Neural cell (in vitro differentiated cells): ENCODE measurements around the gene GRIA1. TPM values are rescaled to one million over a fixed set of nuclear protein-coding genes. Genes with fewer than 3 reads are reported as not detected.

Experiments
- H2AFZ ChIP-seq: fragments of 200-600, 300-800 bp; sonication (generic), shearing (Covaris generic); 2 replicates; pipeline ENCODE4 v1.6.0; 2014; ENCODE audit warnings: low read depth, mild to moderate bottlenecking, antibody characterized with exemption, low read length, moderate library complexity
- H3F3A ChIP-seq: fragments of 200-600 bp; shearing (Covaris generic); 2 replicates; pipeline ENCODE4 v1.6.1; 2016; ENCODE audit warnings: mild to moderate bottlenecking, moderate library complexity, mixed read lengths, antibody characterized with exemption, low read length; ENCODE audit not compliant: insufficient read depth, poor library complexity, severe bottlenecking
- H3K27ac ChIP-seq: fragments of 200-600, 300-800 bp; sonication (generic), shearing (Covaris generic); 2 replicates; pipeline ENCODE4 v1.5.1; 2014; ENCODE audit warnings: mild to moderate bottlenecking, low read length, moderate library complexity
- H3K27me3 ChIP-seq: fragments of 300-800, 200-600 bp; sonication (generic), shearing (Covaris generic); 2 replicates; pipeline ENCODE4 v1.6.0; 2014; ENCODE audit warnings: mild to moderate bottlenecking, low read depth, low read length, moderate library complexity; ENCODE audit not compliant: insufficient read depth
- H3K36me3 ChIP-seq: fragments of 300-800, 200-600 bp; sonication (generic), shearing (Covaris generic); 2 replicates; pipeline ENCODE4 v1.5.1; 2014; ENCODE audit warnings: mild to moderate bottlenecking, antibody characterized with exemption, low read length, moderate library complexity; ENCODE audit not compliant: insufficient read depth
- H3K4me2 ChIP-seq: fragments of 300-800, 200-600 bp; sonication (generic), shearing (Covaris generic); 2 replicates; pipeline ENCODE4 v1.6.0; 2014; ENCODE audit warnings: mild to moderate bottlenecking, low read length
- H3K4me3 ChIP-seq: fragments of 300-800, 200-600 bp; sonication (generic), shearing (Covaris generic); 2 replicates; pipeline ENCODE4 v1.5.1; 2014; ENCODE audit warnings: mild to moderate bottlenecking, low read length, moderate library complexity
- H3K79me2 ChIP-seq: fragments of 200-600 bp; shearing (Covaris generic); replicated peaks from 2 replicates; pipeline ENCODE4 v1.6.0; 2014; ENCODE audit warnings: mild to moderate bottlenecking, low read length, moderate library complexity; ENCODE audit not compliant: insufficient read depth
- H3K9ac ChIP-seq: fragments of 300-800, 200-600 bp; sonication (generic), shearing (Covaris generic); 2 replicates; pipeline ENCODE4 v1.6.1; 2016; ENCODE audit warnings: mild to moderate bottlenecking, low read length, mixed read lengths
- H3K9me2 ChIP-seq: fragments of 200-600 bp; shearing (Covaris generic); 2 replicates; pipeline ENCODE4 v1.6.1; 2016; ENCODE audit warnings: mild to moderate bottlenecking, low read length, mixed read lengths; ENCODE audit not compliant: insufficient read depth
- H3K9me3 ChIP-seq: fragments of 200-600, 300-800 bp; sonication (generic), shearing (Covaris generic); 2 replicates; pipeline ENCODE4 v1.6.1; 2016; ENCODE audit warnings: mild to moderate bottlenecking, mixed run types, low read length, moderate library complexity, mixed read lengths
- H4K20me1 ChIP-seq: fragments of 200-600 bp; shearing (Covaris generic); 2 replicates; pipeline ENCODE4 v1.6.1; 2016; ENCODE audit warnings: mild to moderate bottlenecking, mixed run types; ENCODE audit not compliant: insufficient read depth
- CTCF ChIP-seq: fragments of 450-650 bp; IDR thresholded peaks from 2 replicates; pipeline ENCODE4 v1.5.1; 2014; ENCODE audit warnings: antibody characterized with exemption, mild to moderate bottlenecking, moderate library complexity; ENCODE audit not compliant: poor library complexity, severe bottlenecking
- EP300 ChIP-seq: fragments of 450-650 bp; conservative IDR thresholded peaks from 2 replicates; pipeline ENCODE4 v1.6.1; 2014; ENCODE audit warnings: antibody characterized with exemption, mild to moderate bottlenecking, moderate library complexity; ENCODE audit not compliant: poor library complexity, severe bottlenecking
- EZH2 ChIP-seq: fragments of 200-600, 300-800 bp; shearing (Covaris generic), sonication (generic); IDR thresholded peaks from 2 replicates; pipeline ENCODE4 v1.6.1; 2014; ENCODE audit warnings: antibody characterized with exemption, low read length, borderline replicate concordance, mild to moderate bottlenecking; ENCODE audit not compliant: insufficient read depth, poor library complexity, severe bottlenecking
- MXI1 ChIP-seq: fragments of 450-650 bp; conservative IDR thresholded peaks from 2 replicates; pipeline ENCODE4 v1.6.1; 2014; ENCODE audit warnings: antibody characterized with exemption, mild to moderate bottlenecking; ENCODE audit not compliant: poor library complexity, severe bottlenecking
- POLR2AphosphoS5 ChIP-seq: IDR thresholded peaks from 2 replicates; pipeline ENCODE4 v1.6.1; 2012
- RAD21 ChIP-seq: fragments of 450-650 bp; conservative IDR thresholded peaks from 2 replicates; pipeline ENCODE4 v1.6.1; 2014; ENCODE audit warnings: antibody characterized with exemption, mild to moderate bottlenecking, moderate library complexity
- SMC3 ChIP-seq: fragments of 450-650 bp; conservative IDR thresholded peaks from 2 replicates; pipeline ENCODE4 v1.6.1; 2014; ENCODE audit warnings: antibody characterized with exemption, mild to moderate bottlenecking, moderate library complexity; ENCODE audit not compliant: poor library complexity
- TAF1 ChIP-seq: IDR thresholded peaks from 2 replicates; pipeline ENCODE4 v1.6.1; 2012; ENCODE audit warnings: low read depth
- polyA plus RNA-seq: library from polyadenylated mRNA; depleted of rRNA; stranded (reverse); fragments of >200 nt; gene quantifications from 2 replicates; pipeline ENCODE4 v1.2.3, GENCODE V29; 2014
- TF ChIP-seq, protein P1 (sequence below): IDR thresholded peaks from 2 replicates; pipeline ENCODE4 v1.6.1; 2012; ENCODE audit warnings: borderline replicate concordance

Gene GRIA1
- polyA plus RNA-seq, 1 donor from 2014 or later, result 59.6 TPM

DNA sequence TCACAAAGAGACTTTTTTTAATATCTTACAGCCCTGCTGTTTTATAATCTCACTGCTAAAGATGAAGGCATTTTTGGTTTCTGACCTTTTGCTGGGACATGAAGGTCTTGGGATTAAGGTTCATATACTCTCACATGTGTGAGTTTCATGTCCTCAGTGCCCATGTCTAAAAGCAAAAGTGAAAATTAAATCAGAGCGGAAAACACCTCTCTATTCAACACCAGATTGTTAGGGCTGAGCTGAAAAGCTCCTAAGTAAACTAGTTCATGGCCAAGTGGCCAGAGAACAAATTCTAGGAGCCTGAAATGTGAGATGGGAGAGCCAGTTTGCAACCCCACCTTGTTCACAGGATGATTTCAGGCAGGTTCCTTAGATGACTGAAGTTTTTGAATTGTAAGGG lies 110.9 kb downstream of the GRIA1 start:
- Histone ChIP-seq H3K4me2 (no peak overlapping the region), H3F3A (no peaks in the 10 kb centered on the region), H2AFZ (no peak overlapping the region), H3K4me3 (no peak overlapping the region), H3K79me2 (no peaks in the 10 kb centered on the region), H3K9me3 (no peaks in the 10 kb centered on the region), H3K27me3 (no peaks in the 10 kb centered on the region), H3K9ac (no peak overlapping the region), H3K27ac (no peak overlapping the region), H4K20me1 (no peaks in the 10 kb centered on the region), H3K36me3 (no peaks in the 10 kb centered on the region), H3K9me2 (no peaks in the 10 kb centered on the region)
- no peak for TF ChIP-seq TAF1
- TF ChIP-seq, protein P1, sequence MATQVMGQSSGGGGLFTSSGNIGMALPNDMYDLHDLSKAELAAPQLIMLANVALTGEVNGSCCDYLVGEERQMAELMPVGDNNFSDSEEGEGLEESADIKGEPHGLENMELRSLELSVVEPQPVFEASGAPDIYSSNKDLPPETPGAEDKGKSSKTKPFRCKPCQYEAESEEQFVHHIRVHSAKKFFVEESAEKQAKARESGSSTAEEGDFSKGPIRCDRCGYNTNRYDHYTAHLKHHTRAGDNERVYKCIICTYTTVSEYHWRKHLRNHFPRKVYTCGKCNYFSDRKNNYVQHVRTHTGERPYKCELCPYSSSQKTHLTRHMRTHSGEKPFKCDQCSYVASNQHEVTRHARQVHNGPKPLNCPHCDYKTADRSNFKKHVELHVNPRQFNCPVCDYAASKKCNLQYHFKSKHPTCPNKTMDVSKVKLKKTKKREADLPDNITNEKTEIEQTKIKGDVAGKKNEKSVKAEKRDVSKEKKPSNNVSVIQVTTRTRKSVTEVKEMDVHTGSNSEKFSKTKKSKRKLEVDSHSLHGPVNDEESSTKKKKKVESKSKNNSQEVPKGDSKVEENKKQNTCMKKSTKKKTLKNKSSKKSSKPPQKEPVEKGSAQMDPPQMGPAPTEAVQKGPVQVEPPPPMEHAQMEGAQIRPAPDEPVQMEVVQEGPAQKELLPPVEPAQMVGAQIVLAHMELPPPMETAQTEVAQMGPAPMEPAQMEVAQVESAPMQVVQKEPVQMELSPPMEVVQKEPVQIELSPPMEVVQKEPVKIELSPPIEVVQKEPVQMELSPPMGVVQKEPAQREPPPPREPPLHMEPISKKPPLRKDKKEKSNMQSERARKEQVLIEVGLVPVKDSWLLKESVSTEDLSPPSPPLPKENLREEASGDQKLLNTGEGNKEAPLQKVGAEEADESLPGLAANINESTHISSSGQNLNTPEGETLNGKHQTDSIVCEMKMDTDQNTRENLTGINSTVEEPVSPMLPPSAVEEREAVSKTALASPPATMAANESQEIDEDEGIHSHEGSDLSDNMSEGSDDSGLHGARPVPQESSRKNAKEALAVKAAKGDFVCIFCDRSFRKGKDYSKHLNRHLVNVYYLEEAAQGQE, result no peak
- TF ChIP-seq EZH2, result no peak
- no peak for TF ChIP-seq SMC3
- TF ChIP-seq EP300, result no peak
- TF ChIP-seq MXI1, result no peak
- no peak for TF ChIP-seq POLR2AphosphoS5
- TF ChIP-seq RAD21, result no peak
- TF ChIP-seq CTCF, result no peak

GRCh38 chr5:153605386-153605785 lies 114.9 kb downstream of the GRIA1 start:
- Histone ChIP-seq H3K27me3 (no peaks in the 10 kb centered on the region), H3K4me3 (no peak overlapping the region), H2AFZ (no peak overlapping the region), H3K9ac (no peak overlapping the region), H3K9me3 (no peaks in the 10 kb centered on the region), H3K27ac (no peak overlapping the region), H4K20me1 (no peaks in the 10 kb centered on the region), H3K9me2 (no peaks in the 10 kb centered on the region), H3K4me2 (no peak overlapping the region), H3F3A (no peaks in the 10 kb centered on the region), H3K79me2 (no peaks in the 10 kb centered on the region), H3K36me3 (no peaks in the 10 kb centered on the region)
- no peak for TF ChIP-seq SMC3
- no peak for TF ChIP-seq RAD21
- TF ChIP-seq TAF1, result no peak
- TF ChIP-seq, protein P1, result no peak
- TF ChIP-seq CTCF, result no peak
- no peak for TF ChIP-seq EP300
- no peak for TF ChIP-seq EZH2
- no peak for TF ChIP-seq MXI1
